Neural progenitor cell (in vitro differentiated cells): ENCODE results near the gene FBN2.

Experiments
- EZH2 ChIP-seq: fragments of 200-600 bp; sonication (generic); IDR thresholded peaks from 2 replicates; pipeline ENCODE4 v1.6.1; 2017; ENCODE audit warnings: antibody characterized with exemption, mild to moderate bottlenecking, moderate library complexity
- EZH2phosphoT487 ChIP-seq: fragments of 200-600 bp; sonication (generic); IDR thresholded peaks from 2 replicates; pipeline ENCODE4 v1.6.1; 2017; ENCODE audit warnings: antibody characterized with exemption
- TF ChIP-seq, protein P1 (sequence below): fragments of 200-600 bp; sonication (generic); IDR thresholded peaks from 2 replicates; pipeline ENCODE4 v1.5.1; 2017; ENCODE audit warnings: antibody characterized with exemption, mild to moderate bottlenecking

GRCh38 chr5:128402506-128402905, 135.5 kb downstream of the FBN2 start:
- TF ChIP-seq EZH2 = no peak
- TF ChIP-seq, protein P1, sequence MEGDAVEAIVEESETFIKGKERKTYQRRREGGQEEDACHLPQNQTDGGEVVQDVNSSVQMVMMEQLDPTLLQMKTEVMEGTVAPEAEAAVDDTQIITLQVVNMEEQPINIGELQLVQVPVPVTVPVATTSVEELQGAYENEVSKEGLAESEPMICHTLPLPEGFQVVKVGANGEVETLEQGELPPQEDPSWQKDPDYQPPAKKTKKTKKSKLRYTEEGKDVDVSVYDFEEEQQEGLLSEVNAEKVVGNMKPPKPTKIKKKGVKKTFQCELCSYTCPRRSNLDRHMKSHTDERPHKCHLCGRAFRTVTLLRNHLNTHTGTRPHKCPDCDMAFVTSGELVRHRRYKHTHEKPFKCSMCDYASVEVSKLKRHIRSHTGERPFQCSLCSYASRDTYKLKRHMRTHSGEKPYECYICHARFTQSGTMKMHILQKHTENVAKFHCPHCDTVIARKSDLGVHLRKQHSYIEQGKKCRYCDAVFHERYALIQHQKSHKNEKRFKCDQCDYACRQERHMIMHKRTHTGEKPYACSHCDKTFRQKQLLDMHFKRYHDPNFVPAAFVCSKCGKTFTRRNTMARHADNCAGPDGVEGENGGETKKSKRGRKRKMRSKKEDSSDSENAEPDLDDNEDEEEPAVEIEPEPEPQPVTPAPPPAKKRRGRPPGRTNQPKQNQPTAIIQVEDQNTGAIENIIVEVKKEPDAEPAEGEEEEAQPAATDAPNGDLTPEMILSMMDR = no peak
- no peak for TF ChIP-seq EZH2phosphoT487
